NCI-H2196 (cell line): ENCODE measurements around the gene RSPO3.

Experiments used
- DNase-seq: peaks from one replicate; lab custom pipeline; 2025; ENCODE audit not compliant: unreplicated experiment; lab: John Stamatoyannopoulos, UW

The RSPO3 gene

GRCh38 chr6:127111526-127111925 lies 6.9 kb upstream of the RSPO3 start:
- no peak for DNase-seq

- DNase-seq: no peak
Measured at GRCh38 chr6:127114214-127114760, 4.2 kb upstream of the RSPO3 start.

GRCh38 chr6:127115084-127115655 lies 3.3 kb upstream of the RSPO3 start:
- no peak for DNase-seq

GRCh38 chr6:127115746-127116145 lies 2.7 kb upstream of the RSPO3 start:
- DNase-seq: no peak

- DNase-seq: no peak
Measured at GRCh38 chr6:127117979-127118297, 533 bp upstream of the RSPO3 start.

GRCh38 chr6:127119102-127120022 lies 891 bp downstream of the RSPO3 start:
- no peak for DNase-seq

GRCh38 chr6:127120023-127120786 lies 1.7 kb downstream of the RSPO3 start:
- no peak for DNase-seq

- no peak for DNase-seq
Measured at GRCh38 chr6:127120787-127121636, 2.5 kb downstream of the RSPO3 start.

- no peak for DNase-seq
Measured at GRCh38 chr6:127121637-127121960, 3.1 kb downstream of the RSPO3 start.

GRCh38 chr6:127124172-127124571 lies 5.7 kb downstream of the RSPO3 start:
- no peak for DNase-seq

GRCh38 chr6:127124680-127125079 lies 6.2 kb downstream of the RSPO3 start:
- DNase-seq: no peak

GRCh38 chr6:127128066-127128465 lies 9.6 kb downstream of the RSPO3 start:
- no peak for DNase-seq

GRCh38 chr6:127129251-127129650 lies 10.8 kb downstream of the RSPO3 start:
- DNase-seq: no peak

- no peak for DNase-seq
Measured at GRCh38 chr6:127131275-127131674, 12.8 kb downstream of the RSPO3 start.

GRCh38 chr6:127131772-127132376 lies 13.4 kb downstream of the RSPO3 start:
- DNase-seq: no peak

- DNase-seq: no peak
Measured at GRCh38 chr6:127134136-127134535, 15.7 kb downstream of the RSPO3 start.

GRCh38 chr6:127136786-127137185 lies 18.3 kb downstream of the RSPO3 start:
- DNase-seq: no peak

GRCh38 chr6:127146932-127147331 lies 28.5 kb downstream of the RSPO3 start:
- no peak for DNase-seq

GRCh38 chr6:127147534-127147933 lies 29.1 kb downstream of the RSPO3 start:
- no peak for DNase-seq

- no peak for DNase-seq
Measured at GRCh38 chr6:127148511-127148910, 30.0 kb downstream of the RSPO3 start.
